ENCODE data around the gene AKR1B1.

AKR1B1 gene

DNA sequence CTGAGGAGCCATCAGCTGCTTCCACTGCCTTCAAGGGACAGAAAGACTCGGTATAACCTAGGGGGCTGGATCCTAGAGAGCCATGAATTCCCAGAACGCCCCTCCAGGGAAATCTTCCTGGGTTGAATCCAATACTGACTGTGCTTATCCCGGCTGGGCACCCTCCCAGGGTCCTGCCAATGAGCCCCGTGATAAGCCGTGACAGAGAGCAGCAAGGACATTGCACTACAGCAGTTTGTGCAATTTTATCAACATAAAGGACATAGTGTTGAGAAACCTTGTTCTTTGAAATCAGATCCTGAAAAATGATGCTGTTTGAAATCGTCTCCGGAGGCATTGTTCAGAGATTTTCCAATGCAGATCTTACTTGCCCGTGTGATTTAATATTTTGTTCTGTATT is 18.8 kb downstream of the AKR1B1 start:
- H3K36me3 ChIP-seq: peaks cover 50% of the 10 kb centered on the region
- TF ChIP-seq, protein P1, sequence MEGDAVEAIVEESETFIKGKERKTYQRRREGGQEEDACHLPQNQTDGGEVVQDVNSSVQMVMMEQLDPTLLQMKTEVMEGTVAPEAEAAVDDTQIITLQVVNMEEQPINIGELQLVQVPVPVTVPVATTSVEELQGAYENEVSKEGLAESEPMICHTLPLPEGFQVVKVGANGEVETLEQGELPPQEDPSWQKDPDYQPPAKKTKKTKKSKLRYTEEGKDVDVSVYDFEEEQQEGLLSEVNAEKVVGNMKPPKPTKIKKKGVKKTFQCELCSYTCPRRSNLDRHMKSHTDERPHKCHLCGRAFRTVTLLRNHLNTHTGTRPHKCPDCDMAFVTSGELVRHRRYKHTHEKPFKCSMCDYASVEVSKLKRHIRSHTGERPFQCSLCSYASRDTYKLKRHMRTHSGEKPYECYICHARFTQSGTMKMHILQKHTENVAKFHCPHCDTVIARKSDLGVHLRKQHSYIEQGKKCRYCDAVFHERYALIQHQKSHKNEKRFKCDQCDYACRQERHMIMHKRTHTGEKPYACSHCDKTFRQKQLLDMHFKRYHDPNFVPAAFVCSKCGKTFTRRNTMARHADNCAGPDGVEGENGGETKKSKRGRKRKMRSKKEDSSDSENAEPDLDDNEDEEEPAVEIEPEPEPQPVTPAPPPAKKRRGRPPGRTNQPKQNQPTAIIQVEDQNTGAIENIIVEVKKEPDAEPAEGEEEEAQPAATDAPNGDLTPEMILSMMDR (IDR thresholded peaks at IDR 0.05; ENCODE audit: low read depth, low read length): no peak

GRCh38 chr7:134438946-134439345 is 20.0 kb downstream of the AKR1B1 start:
- peaks cover 6% of the 10 kb centered on the region for H3K9me3 ChIP-seq (ENCODE audit: severe bottlenecking)
- no peak for DNase-seq
- no peaks in the 10 kb centered on the region for H3K27me3 ChIP-seq (ENCODE audit: insufficient read depth, low read depth, severe bottlenecking)
- H3K36me3 ChIP-seq: peaks cover 39% of the 10 kb centered on the region
- H3K27ac ChIP-seq: no peak overlapping the region
- TF ChIP-seq, protein P1 (IDR thresholded peaks at IDR 0.05; ENCODE audit: low read depth, low read length): no peak
- H3K4me3 ChIP-seq (ENCODE audit: low read depth, low read length): no peak overlapping the region

More for the DNA sequence above, 18.8 kb downstream of the AKR1B1 start:
- Histone ChIP-seq H3K4me3 (ENCODE audit: low read depth, low read length) (no peak overlapping the region), H3K27ac (no peak overlapping the region), H3K27me3 (ENCODE audit: insufficient read depth, low read depth, severe bottlenecking) (no peaks in the 10 kb centered on the region), H3K9me3 (ENCODE audit: severe bottlenecking) (peaks cover 6% of the 10 kb centered on the region)
- no peak for DNase-seq

DNA sequence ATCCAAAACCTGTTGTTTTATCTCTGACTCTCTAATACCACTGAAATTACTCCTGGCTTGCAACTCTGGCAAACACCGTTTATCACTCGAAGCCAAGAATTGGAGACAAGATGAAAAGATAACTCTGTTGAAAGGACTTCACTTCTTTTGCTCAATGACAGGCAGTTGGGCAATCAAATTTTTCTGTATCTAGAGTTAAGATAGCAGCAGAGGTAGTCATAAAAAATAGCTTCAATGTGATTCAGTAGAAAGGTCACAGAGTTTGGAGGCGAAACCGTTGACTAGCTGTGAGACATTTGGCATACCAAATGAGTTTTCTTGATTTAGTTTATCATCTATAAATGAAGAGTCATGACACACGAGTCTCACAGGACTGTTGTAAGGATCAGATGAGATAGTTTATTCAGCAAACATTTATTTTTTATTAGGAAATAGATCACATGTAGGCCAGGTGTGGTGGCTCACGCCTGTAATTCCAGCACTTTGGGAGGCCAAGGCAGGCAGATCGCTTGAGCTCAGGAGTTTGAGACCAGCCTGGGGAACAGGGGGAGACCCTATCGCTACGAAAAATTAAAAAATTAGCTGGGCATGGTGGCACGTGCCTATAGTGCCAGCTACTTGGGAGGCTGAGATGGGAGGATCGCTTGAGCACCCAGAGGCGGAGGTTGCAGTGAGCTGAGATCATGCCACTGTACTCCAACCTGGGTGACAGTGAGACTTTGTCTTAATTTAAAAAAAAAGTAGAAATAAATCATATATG is 23.6 kb downstream of the AKR1B1 start:
- Histone ChIP-seq H3K4me3 (ENCODE audit: low read depth, low read length) (no peak overlapping the region), H3K27me3 (ENCODE audit: insufficient read depth, low read depth, severe bottlenecking) (no peaks in the 10 kb centered on the region), H3K9me3 (ENCODE audit: severe bottlenecking) (peaks cover 6% of the 10 kb centered on the region), H3K27ac (peak overlapping the region; percentile 81), H3K36me3 (peaks cover 4% of the 10 kb centered on the region)
- DNase-seq: no peak
- TF ChIP-seq, protein P1 (IDR thresholded peaks at IDR 0.05; ENCODE audit: low read depth, low read length): no peak

- H3K36me3 ChIP-seq: no peaks in the 10 kb centered on the region; the same call in 1 of the 2 replicates
- no peak overlapping the region for H3K4me3 ChIP-seq (ENCODE audit: low read depth, low read length)
- H3K27ac ChIP-seq: peak overlapping the region; percentile 81
- no peaks in the 10 kb centered on the region for H3K27me3 ChIP-seq (ENCODE audit: insufficient read depth, low read depth, severe bottlenecking)
- TF ChIP-seq, protein P1 (IDR thresholded peaks at IDR 0.05; ENCODE audit: low read depth, low read length): no peak
- DNase-seq: peak; percentile 82
- peaks cover 6% of the 10 kb centered on the region for H3K9me3 ChIP-seq (ENCODE audit: severe bottlenecking)
Observed at GRCh38 chr7:134434701-134435100, 24.2 kb downstream of the AKR1B1 start.

- DNase-seq: no peak
- TF ChIP-seq, protein P1 (IDR thresholded peaks at IDR 0.05; ENCODE audit: low read depth, low read length): no peak
- H3K27ac ChIP-seq: no peak overlapping the region
Observed at GRCh38 chr7:134433430-134433829, 25.5 kb downstream of the AKR1B1 start.

More at GRCh38 chr7:134433430-134433829, 25.5 kb downstream of the AKR1B1 start:
- H3K36me3 ChIP-seq: no peaks in the 10 kb centered on the region
- no peaks in the 10 kb centered on the region for H3K27me3 ChIP-seq (ENCODE audit: insufficient read depth, low read depth, severe bottlenecking)
- H3K9me3 ChIP-seq (ENCODE audit: severe bottlenecking): no peaks in the 10 kb centered on the region
- no peak overlapping the region for H3K4me3 ChIP-seq (ENCODE audit: low read depth, low read length)
